ENCODE data around the gene SLC41A2. TPM values are rescaled to one million over a fixed set of nuclear protein-coding genes. Genes with fewer than 3 reads are reported as not detected.
A peak's percentile ranks its signal among the peaks of the same experiment; 100 is the strongest.

The SLC41A2 gene, protein sequence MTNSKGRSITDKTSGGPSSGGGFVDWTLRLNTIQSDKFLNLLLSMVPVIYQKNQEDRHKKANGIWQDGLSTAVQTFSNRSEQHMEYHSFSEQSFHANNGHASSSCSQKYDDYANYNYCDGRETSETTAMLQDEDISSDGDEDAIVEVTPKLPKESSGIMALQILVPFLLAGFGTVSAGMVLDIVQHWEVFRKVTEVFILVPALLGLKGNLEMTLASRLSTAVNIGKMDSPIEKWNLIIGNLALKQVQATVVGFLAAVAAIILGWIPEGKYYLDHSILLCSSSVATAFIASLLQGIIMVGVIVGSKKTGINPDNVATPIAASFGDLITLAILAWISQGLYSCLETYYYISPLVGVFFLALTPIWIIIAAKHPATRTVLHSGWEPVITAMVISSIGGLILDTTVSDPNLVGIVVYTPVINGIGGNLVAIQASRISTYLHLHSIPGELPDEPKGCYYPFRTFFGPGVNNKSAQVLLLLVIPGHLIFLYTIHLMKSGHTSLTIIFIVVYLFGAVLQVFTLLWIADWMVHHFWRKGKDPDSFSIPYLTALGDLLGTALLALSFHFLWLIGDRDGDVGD
- total RNA-seq (1 to 10 TPM; 2.8 to 2.9 TPM), polyA plus RNA-seq (under 1 TPM in 1 of 3 donors, not detected in 2; 0.69 TPM), total RNA-seq (0.50 to 8.0 (median 5.0) reads per million in 6 experiments)

DNA sequence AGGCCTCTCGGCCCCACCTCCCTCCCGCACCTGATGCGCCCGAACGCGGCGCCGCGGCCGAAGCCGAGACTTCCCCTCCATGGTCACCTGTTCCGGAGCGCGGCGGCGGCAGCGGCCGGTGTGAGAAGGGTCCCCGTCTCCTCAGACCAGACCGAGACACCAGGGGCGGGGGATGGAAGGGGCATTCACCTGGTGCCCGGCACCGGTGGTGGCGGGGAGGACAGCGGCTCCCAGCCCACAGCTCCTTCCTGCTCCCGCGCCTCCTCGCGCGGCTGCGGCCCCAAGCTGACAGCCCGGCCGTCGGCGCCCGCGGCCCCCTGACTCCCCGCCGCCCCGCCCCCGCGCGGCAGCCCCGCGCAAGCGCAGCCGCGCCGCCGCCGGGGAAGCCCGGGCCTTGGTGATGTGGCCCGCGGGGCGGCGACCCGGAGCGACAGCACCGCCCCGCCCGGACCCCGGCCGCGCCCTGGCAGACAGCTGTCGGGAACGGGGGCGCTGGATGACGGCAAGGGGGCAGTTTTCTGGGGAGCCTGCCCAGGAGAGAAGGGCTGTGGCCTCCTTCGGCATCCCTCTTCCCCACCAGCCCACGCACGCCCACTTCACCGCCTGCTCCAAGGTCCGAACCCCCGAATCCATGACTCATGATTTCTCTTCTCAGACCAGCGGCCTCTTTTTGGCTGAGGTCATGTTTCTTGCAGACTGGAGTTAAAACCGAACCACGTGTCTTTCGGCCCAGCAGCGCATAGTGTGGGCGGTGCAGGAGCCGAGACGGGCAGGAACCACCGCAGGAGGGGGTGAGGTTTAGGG lies at the start of gene SLC41A2:
Gene SLC41A2, minus strand, starts transcription at position 290 of the 804 bp plus-strand sequence. CDS start 29,763 bp downstream, outside the sequence.
- DNase-seq (peak; percentile 66 to 84 (median 74)), ATAC-seq (peak; percentile 83 to 89)
- Mint-ChIP-seq H3K27me3 (peaks cover under 1 to 11% (median 3%) of the 10 kb centered on the region in 5 donors), H3K4me1 (peaks cover 9 to 24% (median 19%) of the 10 kb centered on the region in 4 donors), H3K9me3 (no peaks in the 10 kb centered on the region), H3K27ac (peak within 1 kb of the TSS; percentile 75 to 97 (median 92)), H3K4me3 (peak within 1 kb of the TSS; percentile 87 to 97 (median 94)), H3K36me3 (no peaks in the 10 kb centered on the region)
- POLR2A ChIA-PET = interaction anchor here (1.2 kb wide), 1 partner anchor 820 kb away, joined by 4 read pairs; the partner anchor contains the start of gene NFYB

DNA sequence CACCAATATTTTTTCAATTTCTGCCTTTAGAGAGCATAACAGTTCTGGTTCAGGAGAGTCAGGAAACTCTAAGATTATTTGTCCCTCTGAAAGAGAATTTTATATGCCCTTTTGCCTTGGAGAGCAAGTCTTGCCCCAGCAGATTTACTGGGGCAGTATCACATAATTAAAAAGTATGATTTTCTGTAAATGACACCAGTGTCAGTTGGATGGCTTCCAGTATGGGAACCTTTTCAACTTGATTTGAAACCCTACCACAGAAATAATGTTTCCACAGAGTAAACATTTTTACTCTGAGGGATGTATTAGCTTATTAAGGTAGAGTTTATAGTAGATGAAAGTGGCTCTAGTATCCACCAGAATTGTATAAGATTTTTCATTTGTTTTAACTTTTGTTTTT lies 43.4 kb upstream of the SLC41A2 start:
- ATAC-seq = no peak
- no peak for DNase-seq
- Mint-ChIP-seq H3K36me3 (peaks cover 47 to 90% (median 81%) of the 10 kb centered on the region in 3 donors), H3K27ac (no peak overlapping the region), H3K4me1 (peaks cover 15 to 31% (median 19%) of the 10 kb centered on the region in 4 donors), H3K9me3 (peaks cover 0 to 21% (median 10%) of the 10 kb centered on the region in 9 donors), H3K4me3 (no peak overlapping the region), H3K27me3 (no peaks in the 10 kb centered on the region)
- POLR2A ChIA-PET = no interaction called here

DNA sequence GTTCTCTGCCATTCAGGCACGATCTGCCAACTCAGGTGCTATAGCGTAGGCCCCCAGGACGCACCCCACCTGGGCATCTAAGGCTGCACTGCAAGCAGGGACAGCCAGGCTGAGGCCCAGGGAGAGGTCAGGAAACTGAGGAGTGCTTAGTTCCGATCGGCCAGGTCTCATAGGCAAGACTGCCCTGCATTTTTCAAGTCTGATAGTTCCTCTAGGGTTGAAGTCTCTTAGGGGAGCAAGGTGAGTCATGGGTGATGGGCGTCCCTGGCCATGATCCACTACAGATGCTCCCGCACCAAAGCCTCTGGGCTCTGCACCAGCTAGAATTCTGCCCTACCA lies 41.2 kb upstream of the SLC41A2 start:
- POLR2A ChIA-PET = no interaction called here
- H3K36me3 Mint-ChIP-seq = peaks cover 46 to 91% (median 81%) of the 10 kb centered on the region in 3 donors
- H3K27me3 Mint-ChIP-seq = no peaks in the 10 kb centered on the region

GRCh38 chr12:104998423-104999346 lies 40.6 kb upstream of the SLC41A2 start:
- Mint-ChIP-seq H3K4me1 (peaks cover 13 to 29% (median 19%) of the 10 kb centered on the region in 4 donors), H3K27ac (peak overlapping the region in 4 of 10 donors; percentile 32 to 75 (median 52)), H3K27me3 (no peaks in the 10 kb centered on the region), H3K4me3 (peak overlapping the region in 6 of 10 donors; percentile 10 to 41 (median 32)), H3K36me3 (peaks cover 46 to 91% (median 81%) of the 10 kb centered on the region in 3 donors), H3K9me3 (peaks cover 0 to 21% (median 10%) of the 10 kb centered on the region in 9 donors)
- peak in 4 of 10 donors; percentile 8 to 68 (median 26) for DNase-seq
- POLR2A ChIA-PET = no interaction called here
- ATAC-seq = peak in 1 of 2 donors; percentile 74

More for the DNA sequence above, 41.2 kb upstream of the SLC41A2 start:
- no peak for DNase-seq
- ATAC-seq = no peak
- Mint-ChIP-seq H3K4me1 (peaks cover 13 to 29% (median 19%) of the 10 kb centered on the region in 4 donors), H3K9me3 (peaks cover 0 to 21% (median 10%) of the 10 kb centered on the region in 9 donors), H3K4me3 (peak overlapping the region in 2 of 10 donors; percentile 11 to 34), H3K27ac (peak overlapping the region in 2 of 10 donors; percentile 40 to 75)

- no peak overlapping the region for H3K4me3 Mint-ChIP-seq
- POLR2A ChIA-PET = no interaction called here
- H3K27me3 Mint-ChIP-seq = no peaks in the 10 kb centered on the region
- no peak overlapping the region for H3K27ac Mint-ChIP-seq
- H3K4me1 Mint-ChIP-seq = peaks cover 13 to 29% (median 19%) of the 10 kb centered on the region in 4 donors
- H3K9me3 Mint-ChIP-seq = peaks cover 0 to 21% (median 10%) of the 10 kb centered on the region in 9 donors
- no peak for DNase-seq
- ATAC-seq = no peak
- H3K36me3 Mint-ChIP-seq = peaks cover 43 to 91% (median 76%) of the 10 kb centered on the region in 3 donors
Observed at GRCh38 chr12:104997541-104997940, 39.5 kb upstream of the SLC41A2 start.

DNA sequence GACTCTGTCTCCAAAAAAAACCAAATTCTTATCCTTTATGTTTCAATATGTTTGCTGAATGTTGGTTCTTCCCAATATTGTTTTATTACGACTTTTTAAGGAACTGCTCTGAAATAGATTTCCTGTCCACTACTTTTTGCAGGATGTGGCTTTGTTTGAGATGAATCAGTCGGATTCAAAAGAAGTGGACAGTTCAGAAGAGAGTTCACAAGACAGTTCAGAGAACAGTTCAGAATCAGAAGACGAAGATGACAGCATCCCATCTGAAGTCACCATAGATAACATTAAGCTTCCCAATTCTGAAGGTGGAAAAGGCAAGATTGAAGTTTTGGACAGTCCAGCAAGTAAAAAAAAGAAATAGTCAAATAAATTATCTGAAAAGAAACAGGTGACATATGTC lies 36.2 kb upstream of the SLC41A2 start:
- ATAC-seq (no peak), DNase-seq (no peak)
- peaks cover 16 to 25% (median 21%) of the 10 kb centered on the region in 4 donors for H3K4me1 Mint-ChIP-seq
- H3K27ac Mint-ChIP-seq = no peak overlapping the region
- no peaks in the 10 kb centered on the region for H3K27me3 Mint-ChIP-seq
- POLR2A ChIA-PET = no interaction called here
- H3K4me3 Mint-ChIP-seq = no peak overlapping the region
- peaks cover 0 to 3% (median 0%) of the 10 kb centered on the region in 9 donors for H3K9me3 Mint-ChIP-seq
- peaks cover 21 to 92% (median 67%) of the 10 kb centered on the region in 3 donors for H3K36me3 Mint-ChIP-seq

DNA sequence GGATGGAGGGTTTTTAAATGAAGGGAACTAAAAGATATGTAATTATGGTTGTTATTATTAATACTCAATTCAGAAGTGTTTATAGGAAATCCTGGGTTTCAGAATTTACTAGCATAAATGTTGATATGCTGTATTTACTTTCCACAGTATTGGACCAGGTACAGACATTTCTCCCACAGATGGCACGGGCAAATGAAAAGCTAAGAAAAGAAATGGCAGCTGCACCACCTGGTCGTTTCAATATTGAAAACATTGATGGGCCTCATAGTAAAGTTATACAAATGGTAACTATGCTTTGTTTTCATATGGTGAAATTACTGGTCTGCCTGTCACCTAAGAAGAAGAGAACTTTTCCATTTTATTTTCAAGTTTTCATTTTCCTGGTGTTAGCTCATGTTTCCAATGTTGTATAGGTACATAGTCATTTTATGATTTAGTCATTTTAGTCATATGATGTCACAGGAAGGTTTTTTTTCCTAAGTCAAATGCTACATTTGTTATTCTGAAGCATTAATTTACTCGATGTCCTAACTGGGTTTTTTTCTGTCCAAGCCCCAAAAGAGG lies 33.6 kb upstream of the SLC41A2 start:
- H3K4me3 Mint-ChIP-seq = no peak overlapping the region
- DNase-seq = no peak
- H3K36me3 Mint-ChIP-seq = peaks cover 13 to 78% (median 55%) of the 10 kb centered on the region in 3 donors

GRCh38 chr12:104990950-104991349 lies 32.9 kb upstream of the SLC41A2 start:
- no peaks in the 10 kb centered on the region for H3K9me3 Mint-ChIP-seq

More for the DNA sequence above, 33.6 kb upstream of the SLC41A2 start:
- no peak for ATAC-seq
- Mint-ChIP-seq H3K9me3 (no peaks in the 10 kb centered on the region), H3K4me1 (peaks cover 16 to 29% (median 22%) of the 10 kb centered on the region in 4 donors), H3K27ac (peak overlapping the region in 1 of 10 donors; percentile 8), H3K27me3 (no peaks in the 10 kb centered on the region)
- POLR2A ChIA-PET = interaction anchor here (0.6 kb wide), 1 partner anchor 534 kb away, joined by 6 read pairs; no protein-coding TSS in a partner anchor

GRCh38 chr12:104986022-104986941 lies 28.2 kb upstream of the SLC41A2 start, which contains the start of gene NOPCHAP1:
Gene NOPCHAP1 (plus strand): TSS chr12:104986316. CDS start chr12:104986353, 37 bp downstream.
- POLR2A ChIA-PET = no interaction called here
- Mint-ChIP-seq H3K4me3 (peak within 1 kb of the TSS; percentile 84 to 96 (median 93)), H3K9me3 (no peaks in the 10 kb centered on the region)

More at GRCh38 chr12:104990950-104991349, 32.9 kb upstream of the SLC41A2 start:
- Mint-ChIP-seq H3K4me3 (no peak overlapping the region), H3K27me3 (no peaks in the 10 kb centered on the region), H3K36me3 (peaks cover 13 to 73% (median 52%) of the 10 kb centered on the region in 3 donors), H3K27ac (peak overlapping the region in 1 of 10 donors; percentile 61), H3K4me1 (peaks cover 18 to 32% (median 25%) of the 10 kb centered on the region in 4 donors)
- DNase-seq = no peak
- POLR2A ChIA-PET = no interaction called here
- no peak for ATAC-seq

DNA sequence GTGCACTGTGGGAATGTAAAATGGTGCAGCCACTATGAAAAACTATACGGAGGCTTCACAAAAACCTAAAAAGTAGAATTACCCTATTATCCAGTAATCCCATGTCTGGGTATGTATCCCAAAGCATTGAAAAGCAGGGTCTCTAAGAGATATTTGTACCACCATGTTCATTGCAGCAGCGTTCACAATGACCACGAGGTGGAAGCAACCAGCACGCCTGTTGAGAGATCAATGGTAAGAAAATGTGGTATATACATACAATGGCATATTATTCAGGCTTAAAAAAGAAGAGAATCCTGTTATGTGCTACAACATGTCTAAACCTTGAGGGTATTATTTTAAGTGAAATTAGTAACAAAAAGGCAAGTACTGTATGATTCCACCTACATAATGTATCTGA lies 27.1 kb upstream of the SLC41A2 start:
- H3K27ac Mint-ChIP-seq = peak overlapping the region in 5 of 10 donors; percentile 20 to 93 (median 75)
- no peak for DNase-seq
- no peaks in the 10 kb centered on the region for H3K9me3 Mint-ChIP-seq
- H3K27me3 Mint-ChIP-seq = peaks cover 0 to 9% (median 0%) of the 10 kb centered on the region in 5 donors
- H3K4me1 Mint-ChIP-seq = peaks cover 24 to 41% (median 32%) of the 10 kb centered on the region in 4 donors
- POLR2A ChIA-PET = no interaction called here
- peak overlapping the region; percentile 84 to 96 (median 93) for H3K4me3 Mint-ChIP-seq
- ATAC-seq = no peak
- H3K36me3 Mint-ChIP-seq = peaks cover 5 to 18% (median 16%) of the 10 kb centered on the region in 3 donors

More at GRCh38 chr12:104986022-104986941, 28.2 kb upstream of the SLC41A2 start, which contains the start of gene NOPCHAP1:
- Mint-ChIP-seq H3K36me3 (peaks cover 5 to 28% (median 22%) of the 10 kb centered on the region in 3 donors), H3K4me1 (peaks cover 24 to 41% (median 32%) of the 10 kb centered on the region in 4 donors), H3K27me3 (peaks cover 0 to 9% (median 0%) of the 10 kb centered on the region in 5 donors), H3K27ac (peak within 1 kb of the TSS in 9 of 10 donors; percentile 60 to 93 (median 88))
- peak; percentile 71 to 89 (median 81) for DNase-seq
- peak; percentile 98 for ATAC-seq
